ENCODE measurements around the gene ELFN1. TPM values are rescaled to one million over a fixed set of nuclear protein-coding genes. Genes with fewer than 3 reads are reported as not detected.
"Not testable (repeated sequence)": the region's sequence is repeated elsewhere in the genome, so short reads cannot be mapped to it uniquely, and the experiment has no call there.

ELFN1 gene
- total RNA-seq, 2 donors from 2014 or later: 0.11 TPM; not detected in 1

GRCh38 chr7:1754345-1754908, 84.3 kb downstream of the ELFN1 start:
- H3K36me3 Mint-ChIP-seq: no peaks in the 10 kb centered on the region

GRCh38 chr7:1755783-1756625, 85.9 kb downstream of the ELFN1 start:
- Mint-ChIP-seq H3K27me3 (no peaks in the 10 kb centered on the region), H3K36me3 (no peaks in the 10 kb centered on the region), H3K4me1 (ENCODE audit: low read depth in 2 of 2) (peaks cover 6 to 7% of the 10 kb centered on the region in 2 donors), H3K9me3 (no peaks in the 10 kb centered on the region), H3K4me3 (no peak overlapping the region), H3K27ac (no peak overlapping the region)
- DNase-seq (ENCODE audit: low spot score) (no peak), ATAC-seq (no peak)

More at GRCh38 chr7:1754345-1754908, 84.3 kb downstream of the ELFN1 start:
- Mint-ChIP-seq H3K4me1 (ENCODE audit: low read depth in 2 of 2) (peaks cover 6 to 7% of the 10 kb centered on the region in 2 donors), H3K4me3 (no peak overlapping the region), H3K27me3 (no peaks in the 10 kb centered on the region), H3K9me3 (no peaks in the 10 kb centered on the region), H3K27ac (no peak overlapping the region)
- ATAC-seq: no peak
- DNase-seq (ENCODE audit: low spot score): no peak

GRCh38 chr7:1757601-1758000, 87.5 kb downstream of the ELFN1 start:
- no peak overlapping the region for H3K4me3 Mint-ChIP-seq
- no peak for DNase-seq (ENCODE audit: low spot score)
- no peak overlapping the region for H3K27ac Mint-ChIP-seq
- no peaks in the 10 kb centered on the region for H3K36me3 Mint-ChIP-seq
- peaks cover 0 to 2% of the 10 kb centered on the region in 2 donors for H3K27me3 Mint-ChIP-seq
- peaks cover 6 to 7% of the 10 kb centered on the region in 2 donors for H3K4me1 Mint-ChIP-seq (ENCODE audit: low read depth in 2 of 2)
- H3K9me3 Mint-ChIP-seq: peaks cover 3% of the 10 kb centered on the region
- no peak for ATAC-seq

- no peak for ATAC-seq
- peaks cover 0 to 4% of the 10 kb centered on the region in 2 donors for H3K4me1 Mint-ChIP-seq (ENCODE audit: low read depth in 2 of 2)
- peak overlapping the region in 1 of 2 donors; percentile 11 for H3K27ac Mint-ChIP-seq
- H3K27me3 Mint-ChIP-seq: peaks cover 0 to 2% of the 10 kb centered on the region in 2 donors
- H3K4me3 Mint-ChIP-seq: no peak overlapping the region
- H3K36me3 Mint-ChIP-seq: no peaks in the 10 kb centered on the region
- no peak for DNase-seq (ENCODE audit: low spot score)
- H3K9me3 Mint-ChIP-seq: peaks cover 3% of the 10 kb centered on the region
These were observed 88.2 kb downstream of the ELFN1 start for GRCh38 chr7:1758028-1758858.

- no peak for ATAC-seq
- peak overlapping the region in 1 of 2 donors; percentile 11 for H3K27ac Mint-ChIP-seq
- DNase-seq (ENCODE audit: low spot score): no peak
- H3K9me3 Mint-ChIP-seq: peaks cover 3% of the 10 kb centered on the region
- peaks cover 0 to 2% of the 10 kb centered on the region in 2 donors for H3K27me3 Mint-ChIP-seq
- H3K4me1 Mint-ChIP-seq (ENCODE audit: low read depth in 2 of 2): no peaks in the 10 kb centered on the region
- no peak overlapping the region for H3K4me3 Mint-ChIP-seq
- H3K36me3 Mint-ChIP-seq: no peaks in the 10 kb centered on the region
These were observed 88.9 kb downstream of the ELFN1 start for GRCh38 chr7:1758859-1759521.

- no peaks in the 10 kb centered on the region for H3K36me3 Mint-ChIP-seq
- no peaks in the 10 kb centered on the region for H3K4me1 Mint-ChIP-seq (ENCODE audit: low read depth in 2 of 2)
- DNase-seq (ENCODE audit: low spot score) (no peak), ATAC-seq (no peak)
- H3K27ac Mint-ChIP-seq: no peak overlapping the region
- peaks cover 0 to 2% of the 10 kb centered on the region in 2 donors for H3K27me3 Mint-ChIP-seq
- no peak overlapping the region for H3K4me3 Mint-ChIP-seq
- peaks cover 3% of the 10 kb centered on the region for H3K9me3 Mint-ChIP-seq
These were observed 91.0 kb downstream of the ELFN1 start for GRCh38 chr7:1761097-1761496.

GRCh38 chr7:1761774-1762173, 91.7 kb downstream of the ELFN1 start:
- Mint-ChIP-seq H3K36me3 (no peaks in the 10 kb centered on the region), H3K9me3 (peaks cover 3% of the 10 kb centered on the region), H3K27me3 (peaks cover 0 to 2% of the 10 kb centered on the region in 2 donors), H3K4me3 (no peak overlapping the region), H3K27ac (no peak overlapping the region), H3K4me1 (ENCODE audit: low read depth in 2 of 2) (no peaks in the 10 kb centered on the region)
- ATAC-seq (no peak), DNase-seq (ENCODE audit: low spot score) (no peak)

- ATAC-seq (no peak), DNase-seq (ENCODE audit: low spot score) (no peak)
- H3K4me1 Mint-ChIP-seq (ENCODE audit: low read depth in 2 of 2): no peaks in the 10 kb centered on the region
- no peaks in the 10 kb centered on the region for H3K36me3 Mint-ChIP-seq
- no peak overlapping the region for H3K4me3 Mint-ChIP-seq
- peaks cover 2 to 5% of the 10 kb centered on the region in 2 donors for H3K27me3 Mint-ChIP-seq
- H3K9me3 Mint-ChIP-seq: peaks cover 3% of the 10 kb centered on the region
- no peak overlapping the region for H3K27ac Mint-ChIP-seq
These were observed 92.3 kb downstream of the ELFN1 start for GRCh38 chr7:1762238-1762945.

- Mint-ChIP-seq H3K27me3 (peaks cover 2 to 6% of the 10 kb centered on the region in 2 donors), H3K36me3 (no peaks in the 10 kb centered on the region), H3K27ac (no peak overlapping the region), H3K9me3 (peaks cover 3% of the 10 kb centered on the region), H3K4me3 (no peak overlapping the region), H3K4me1 (ENCODE audit: low read depth in 2 of 2) (no peaks in the 10 kb centered on the region)
- ATAC-seq: no peak
- DNase-seq (ENCODE audit: low spot score): no peak
These were observed 93.0 kb downstream of the ELFN1 start for GRCh38 chr7:1763033-1763432.

- not testable (repeated sequence) for ATAC-seq, H3K4me3 Mint-ChIP-seq
These were observed 93.8 kb downstream of the ELFN1 start for GRCh38 chr7:1763911-1764310.

GRCh38 chr7:1765336-1765735, 95.3 kb downstream of the ELFN1 start:
- Mint-ChIP-seq H3K4me3 (no peak overlapping the region), H3K9me3 (peaks cover 3% of the 10 kb centered on the region), H3K27ac (no peak overlapping the region), H3K36me3 (no peaks in the 10 kb centered on the region), H3K4me1 (ENCODE audit: low read depth in 2 of 2) (no peaks in the 10 kb centered on the region), H3K27me3 (peaks cover 2 to 6% of the 10 kb centered on the region in 2 donors)
- ATAC-seq (no peak), DNase-seq (ENCODE audit: low spot score) (no peak)

More at GRCh38 chr7:1763911-1764310, 93.8 kb downstream of the ELFN1 start:
- not testable (repeated sequence) for H3K27me3 Mint-ChIP-seq; H3K4me1 Mint-ChIP-seq (ENCODE audit: low read depth in 2 of 2); H3K9me3 Mint-ChIP-seq; H3K36me3 Mint-ChIP-seq; DNase-seq (ENCODE audit: low spot score); H3K27ac Mint-ChIP-seq

GRCh38 chr7:1767524-1767923, 97.4 kb downstream of the ELFN1 start:
- no peak for ATAC-seq
- H3K27me3 Mint-ChIP-seq: peaks cover 0 to 6% of the 10 kb centered on the region in 2 donors
- no peaks in the 10 kb centered on the region for H3K9me3 Mint-ChIP-seq
- DNase-seq (ENCODE audit: low spot score): no peak
- no peaks in the 10 kb centered on the region for H3K4me1 Mint-ChIP-seq (ENCODE audit: low read depth in 2 of 2)
- no peaks in the 10 kb centered on the region for H3K36me3 Mint-ChIP-seq
- H3K4me3 Mint-ChIP-seq: no peak overlapping the region
- no peak overlapping the region for H3K27ac Mint-ChIP-seq

GRCh38 chr7:1768832-1769231, 98.8 kb downstream of the ELFN1 start:
- Mint-ChIP-seq H3K4me3 (no peak overlapping the region), H3K4me1 (ENCODE audit: low read depth in 2 of 2) (no peaks in the 10 kb centered on the region), H3K27ac (no peak overlapping the region), H3K27me3 (peaks cover 4 to 6% of the 10 kb centered on the region in 2 donors), H3K36me3 (no peaks in the 10 kb centered on the region), H3K9me3 (peaks cover 6% of the 10 kb centered on the region)
- DNase-seq (ENCODE audit: low spot score) (no peak), ATAC-seq (no peak)

Data from natural killer cell treated with Interleukin-12 subunit alpha and Interleukin-12 subunit beta and Interleukin-15 and Interleukin-18, amount 100 ng/mL, for 72 hours (primary cell).